Osteoblast (primary cell): ENCODE results near the gene PTDSS2. TPM values are rescaled to one million over a fixed set of nuclear protein-coding genes. Genes with fewer than 3 reads are reported as not detected.

Experiments
- DNase-seq: peaks from one replicate; pipeline ENCODE4 v3.0.0; 2011; ENCODE audit warnings: low spot score, mixed read lengths; ENCODE audit not compliant: insufficient read length; ENCODE audit errors: missing footprints
- H2AFZ ChIP-seq: 2 replicates; pipeline ENCODE4 v1.6.0; 2011; ENCODE audit warnings: mild to moderate bottlenecking, low read length
- H3K27ac ChIP-seq: 2 replicates; pipeline ENCODE4 v1.5.1; 2011; ENCODE audit warnings: mild to moderate bottlenecking, low read depth, low read length, moderate library complexity
- H3K27me3 ChIP-seq: 2 replicates; pipeline ENCODE4 v1.6.0; 2012; ENCODE audit warnings: mild to moderate bottlenecking, control low read depth, inconsistent platforms, low read length, moderate library complexity; ENCODE audit not compliant: insufficient read depth
- H3K36me3 ChIP-seq: 2 replicates; pipeline ENCODE4 v1.5.1; 2011; ENCODE audit warnings: mild to moderate bottlenecking, low read length, control low read depth, moderate library complexity; ENCODE audit not compliant: insufficient read depth
- H3K4me1 ChIP-seq: 2 replicates; pipeline ENCODE4 v1.5.1; 2011; ENCODE audit warnings: mild to moderate bottlenecking, low read length, control low read depth, moderate library complexity; ENCODE audit not compliant: insufficient read depth
- H3K4me2 ChIP-seq: 2 replicates; pipeline ENCODE4 v1.6.0; 2011; ENCODE audit warnings: mild to moderate bottlenecking, low read length; ENCODE audit not compliant: insufficient read depth
- H3K4me3 ChIP-seq: fragments of 200-600 bp; sonication (generic); 3 replicates; pipeline ENCODE4 v1.5.1; 2012; ENCODE audit warnings: mild to moderate bottlenecking, low read length, inconsistent platforms; ENCODE audit not compliant: insufficient read depth
- H3K79me2 ChIP-seq: 2 replicates; pipeline ENCODE4 v1.6.0; 2012; ENCODE audit warnings: mild to moderate bottlenecking, low read length, control low read depth, inconsistent platforms; ENCODE audit not compliant: insufficient read depth
- H3K9me3 ChIP-seq: 2 replicates; pipeline ENCODE4 v1.5.1; 2011; ENCODE audit warnings: low read depth, low read length, control low read depth
- H4K20me1 ChIP-seq: 2 replicates; pipeline ENCODE4 v1.6.0; 2012; ENCODE audit warnings: mild to moderate bottlenecking, low read length, control low read depth; ENCODE audit not compliant: insufficient read depth
- CTCF ChIP-seq: IDR thresholded peaks from 2 replicates; pipeline ENCODE4 v1.5.1; 2011; ENCODE audit warnings: mild to moderate bottlenecking, low read depth, low read length, moderate library complexity; ENCODE audit errors: extremely low read depth
- total RNA-seq: library from RNA; depleted of rRNA; stranded (reverse); fragments of >200 nt; gene quantifications from 2 replicates; pipeline ENCODE4 v1.2.3, GENCODE V29; 2012

The PTDSS2 gene
- total RNA-seq, 1 donor = 36.2 TPM

GRCh38 chr11:484616-485015, 34.5 kb downstream of the PTDSS2 start:
- Histone ChIP-seq H3K9me3 (no peaks in the 10 kb centered on the region), H3K4me3 (no peak overlapping the region), H3K27me3 (no peaks in the 10 kb centered on the region), H3K27ac (no peak overlapping the region), H3K36me3 (no peaks in the 10 kb centered on the region), H2AFZ (no peak overlapping the region), H3K4me2 (no peak overlapping the region), H3K79me2 (peaks cover 12% of the 10 kb centered on the region), H4K20me1 (peaks cover 3% of the 10 kb centered on the region), H3K4me1 (no peaks in the 10 kb centered on the region)
- peak; percentile 27 for DNase-seq
- TF ChIP-seq CTCF = no peak

- no peak overlapping the region for H3K4me2 ChIP-seq
- H3K9me3 ChIP-seq = no peaks in the 10 kb centered on the region
- H3K27me3 ChIP-seq = no peaks in the 10 kb centered on the region
- DNase-seq = peak; percentile 54
- no peak overlapping the region for H3K4me3 ChIP-seq
- peaks cover 5% of the 10 kb centered on the region for H3K36me3 ChIP-seq
- no peak overlapping the region for H2AFZ ChIP-seq
- TF ChIP-seq CTCF = no peak
- H3K4me1 ChIP-seq = no peaks in the 10 kb centered on the region
- H3K79me2 ChIP-seq = peaks cover 12% of the 10 kb centered on the region
- peaks cover 1% of the 10 kb centered on the region for H4K20me1 ChIP-seq
- no peak overlapping the region for H3K27ac ChIP-seq
Observed at GRCh38 chr11:486189-486588, 36.1 kb downstream of the PTDSS2 start.

GRCh38 chr11:487571-488021, 37.5 kb downstream of the PTDSS2 start:
- Histone ChIP-seq H4K20me1 (no peaks in the 10 kb centered on the region), H3K4me1 (no peaks in the 10 kb centered on the region), H2AFZ (no peak overlapping the region), H3K4me2 (no peak overlapping the region), H3K27ac (no peak overlapping the region), H3K4me3 (no peak overlapping the region), H3K79me2 (peaks cover 12% of the 10 kb centered on the region), H3K27me3 (no peaks in the 10 kb centered on the region), H3K36me3 (peaks cover 9% of the 10 kb centered on the region), H3K9me3 (no peaks in the 10 kb centered on the region)
- peak; percentile 72 for DNase-seq
- no peak for TF ChIP-seq CTCF

DNA sequence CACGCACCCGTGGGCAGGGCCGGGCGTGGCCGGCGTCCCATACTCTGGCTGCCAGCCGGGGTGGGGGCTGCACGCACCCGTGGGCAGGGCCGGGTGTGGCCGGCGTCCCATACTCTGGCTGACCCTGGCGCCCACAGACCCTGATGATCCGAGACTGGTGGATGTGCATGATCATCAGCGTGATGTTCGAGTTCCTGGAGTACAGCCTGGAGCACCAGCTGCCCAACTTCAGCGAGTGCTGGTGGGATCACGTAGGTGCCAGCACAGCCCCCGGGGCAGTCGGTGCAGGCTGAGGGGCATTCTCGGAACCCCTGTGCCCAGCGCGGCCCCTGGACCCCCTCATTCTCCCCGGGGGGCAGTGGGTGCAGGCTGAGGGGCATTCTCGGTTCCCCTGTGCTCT, 38.0 kb downstream of the PTDSS2 start:
- H4K20me1 ChIP-seq = no peaks in the 10 kb centered on the region
- peak; percentile 67 for DNase-seq
- H3K36me3 ChIP-seq = peaks cover 9% of the 10 kb centered on the region
- no peaks in the 10 kb centered on the region for H3K9me3 ChIP-seq
- no peak overlapping the region for H3K4me3 ChIP-seq
- H3K4me1 ChIP-seq = no peaks in the 10 kb centered on the region
- H3K27me3 ChIP-seq = no peaks in the 10 kb centered on the region
- peaks cover 12% of the 10 kb centered on the region for H3K79me2 ChIP-seq
- no peak overlapping the region for H3K4me2 ChIP-seq
- no peak overlapping the region for H3K27ac ChIP-seq
- H2AFZ ChIP-seq = no peak overlapping the region
- TF ChIP-seq CTCF = no peak
